Hepatocyte (in vitro differentiated cells): ENCODE data around the gene BEND3.

Experiments used
- EZH2 ChIP-seq: fragments of 200-600 bp; sonication (generic); IDR thresholded peaks from 2 replicates; pipeline ENCODE4 v1.6.1; 2016; ENCODE audit warnings: antibody characterized with exemption, mild to moderate bottlenecking, borderline replicate concordance
- EZH2phosphoT487 ChIP-seq: fragments of 200-600 bp; sonication (generic); IDR thresholded peaks from one replicate; pipeline ENCODE4 v1.6.1; 2018; ENCODE audit warnings: antibody characterized with exemption, mild to moderate bottlenecking, low read depth, moderate library complexity; ENCODE audit not compliant: unreplicated experiment, severe bottlenecking
- TF ChIP-seq, protein P1 (sequence below): fragments of 200-600 bp; sonication (generic); IDR thresholded peaks from 2 replicates; pipeline ENCODE4 v1.5.1; 2016; ENCODE audit warnings: antibody characterized with exemption, mild to moderate bottlenecking; ENCODE audit not compliant: poor library complexity

DNA sequence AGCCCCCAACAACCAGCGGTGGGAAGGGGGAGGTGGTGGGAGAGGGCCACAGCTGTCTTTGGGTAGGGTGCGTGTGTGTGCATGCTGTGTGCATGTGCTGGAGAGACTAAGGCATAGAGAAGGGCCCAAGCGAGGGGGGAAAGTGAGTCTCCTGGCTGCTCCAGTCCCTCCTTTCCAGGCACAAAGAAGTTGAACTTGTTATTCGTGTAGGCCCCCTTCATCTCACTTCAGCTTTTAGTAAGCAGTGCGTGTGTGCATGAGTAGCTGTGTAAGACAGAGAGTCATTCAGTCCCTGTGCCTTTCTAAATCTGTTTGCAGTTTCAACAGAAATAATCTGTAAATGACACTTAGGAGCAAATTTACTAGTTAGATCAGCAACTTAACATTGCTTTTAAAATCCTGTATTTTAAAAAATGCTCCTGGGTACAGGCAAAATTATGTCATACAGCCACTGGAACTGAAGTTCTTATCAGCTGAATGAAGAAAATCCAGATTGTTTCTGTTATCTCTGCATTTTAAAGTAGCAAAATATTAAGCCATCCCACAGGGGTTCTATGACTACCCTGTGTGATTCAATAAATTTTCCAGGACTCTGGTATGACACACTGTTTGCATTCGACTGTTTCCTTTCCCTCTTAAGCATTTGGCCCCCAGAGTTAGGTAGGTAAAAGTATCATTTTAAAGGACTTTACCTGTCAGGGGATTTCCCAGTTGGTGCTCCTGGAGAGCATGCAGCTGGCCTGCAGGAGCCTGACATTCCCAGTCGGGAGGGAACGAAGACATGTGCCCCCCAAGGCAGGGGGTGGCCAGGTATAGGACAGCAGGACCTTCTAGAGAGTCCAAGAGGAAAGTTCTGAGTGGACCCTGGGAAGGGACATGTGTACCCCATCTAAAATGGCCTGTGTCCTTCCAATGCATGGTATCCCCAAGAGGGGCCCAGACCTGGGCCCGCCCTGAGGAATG lies 48.3 kb downstream of the BEND3 start:
- TF ChIP-seq, protein P1, sequence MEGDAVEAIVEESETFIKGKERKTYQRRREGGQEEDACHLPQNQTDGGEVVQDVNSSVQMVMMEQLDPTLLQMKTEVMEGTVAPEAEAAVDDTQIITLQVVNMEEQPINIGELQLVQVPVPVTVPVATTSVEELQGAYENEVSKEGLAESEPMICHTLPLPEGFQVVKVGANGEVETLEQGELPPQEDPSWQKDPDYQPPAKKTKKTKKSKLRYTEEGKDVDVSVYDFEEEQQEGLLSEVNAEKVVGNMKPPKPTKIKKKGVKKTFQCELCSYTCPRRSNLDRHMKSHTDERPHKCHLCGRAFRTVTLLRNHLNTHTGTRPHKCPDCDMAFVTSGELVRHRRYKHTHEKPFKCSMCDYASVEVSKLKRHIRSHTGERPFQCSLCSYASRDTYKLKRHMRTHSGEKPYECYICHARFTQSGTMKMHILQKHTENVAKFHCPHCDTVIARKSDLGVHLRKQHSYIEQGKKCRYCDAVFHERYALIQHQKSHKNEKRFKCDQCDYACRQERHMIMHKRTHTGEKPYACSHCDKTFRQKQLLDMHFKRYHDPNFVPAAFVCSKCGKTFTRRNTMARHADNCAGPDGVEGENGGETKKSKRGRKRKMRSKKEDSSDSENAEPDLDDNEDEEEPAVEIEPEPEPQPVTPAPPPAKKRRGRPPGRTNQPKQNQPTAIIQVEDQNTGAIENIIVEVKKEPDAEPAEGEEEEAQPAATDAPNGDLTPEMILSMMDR = no peak
- TF ChIP-seq EZH2phosphoT487 = no peak
- TF ChIP-seq EZH2 = no peak
